Measurements from ENCODE around the gene PCDHA7.
"Not testable (repeated sequence)": the region's sequence is repeated elsewhere in the genome, so short reads cannot be mapped to it uniquely, and the experiment has no call there.

PCDHA7 gene

GRCh38 chr5:140842798-140843733, 9.0 kb downstream of the PCDHA7 start:
- H2AFZ ChIP-seq (ENCODE audit: insufficient read depth, low read length, poor library complexity) = no peak overlapping the region
- no peak overlapping the region for H2BK12ac ChIP-seq (ENCODE audit: low read length)
- no peak overlapping the region for H3K18ac ChIP-seq (ENCODE audit: low read length)
- H3K9me3 ChIP-seq (ENCODE audit: insufficient read depth, low read depth, low read length) = no peaks in the 10 kb centered on the region
- no peak overlapping the region for H3K4ac ChIP-seq (ENCODE audit: low read depth, low read length)
- H2BK5ac ChIP-seq (ENCODE audit: low read depth, low read length, poor library complexity) = no peak overlapping the region
- H3K4me3 ChIP-seq (ENCODE audit: low read depth, low read length) = no peak overlapping the region
- no peaks in the 10 kb centered on the region for H3K27me3 ChIP-seq (ENCODE audit: insufficient read depth, low read length)
- no peak overlapping the region for H3K27ac ChIP-seq (ENCODE audit: low read depth, low read length)
- no peak overlapping the region for H4K91ac ChIP-seq (ENCODE audit: low read depth, low read length)
- no peak overlapping the region for H3K14ac ChIP-seq (ENCODE audit: low read length)
- no CpG with 5 or more reads among the region's 87 CpGs for WGBS (ENCODE audit: extremely low coverage, insufficient coverage, insufficient read length)
- no peak overlapping the region for H3K23ac ChIP-seq (ENCODE audit: low read length)
- H3K79me1 ChIP-seq (ENCODE audit: low read length) = no peaks in the 10 kb centered on the region
- H2AK5ac ChIP-seq (ENCODE audit: low read length) = no peak overlapping the region
- H3K79me2 ChIP-seq (ENCODE audit: control insufficient read depth, insufficient read depth, low read length, poor library complexity) = no peaks in the 10 kb centered on the region
- no peak overlapping the region for H4K12ac ChIP-seq (ENCODE audit: low read depth, low read length)
- H4K8ac ChIP-seq (ENCODE audit: low read depth, low read length) = no peak overlapping the region
- no peak overlapping the region for H3K4me2 ChIP-seq (ENCODE audit: low read length)
- H2BK120ac ChIP-seq (ENCODE audit: insufficient read depth, low read length, poor library complexity) = no peak overlapping the region
- DNase-seq = no peak
- no peak overlapping the region for H3K9ac ChIP-seq (ENCODE audit: low read length)
- no peaks in the 10 kb centered on the region for H3K4me1 ChIP-seq (ENCODE audit: control insufficient read depth in 1 of 2, insufficient read depth in 2 of 2, low read length in 2 of 2)
- no peaks in the 10 kb centered on the region for H3K36me3 ChIP-seq (ENCODE audit: control insufficient read depth in 1 of 2, insufficient read depth in 2 of 2, low read length in 2 of 2)

DNA sequence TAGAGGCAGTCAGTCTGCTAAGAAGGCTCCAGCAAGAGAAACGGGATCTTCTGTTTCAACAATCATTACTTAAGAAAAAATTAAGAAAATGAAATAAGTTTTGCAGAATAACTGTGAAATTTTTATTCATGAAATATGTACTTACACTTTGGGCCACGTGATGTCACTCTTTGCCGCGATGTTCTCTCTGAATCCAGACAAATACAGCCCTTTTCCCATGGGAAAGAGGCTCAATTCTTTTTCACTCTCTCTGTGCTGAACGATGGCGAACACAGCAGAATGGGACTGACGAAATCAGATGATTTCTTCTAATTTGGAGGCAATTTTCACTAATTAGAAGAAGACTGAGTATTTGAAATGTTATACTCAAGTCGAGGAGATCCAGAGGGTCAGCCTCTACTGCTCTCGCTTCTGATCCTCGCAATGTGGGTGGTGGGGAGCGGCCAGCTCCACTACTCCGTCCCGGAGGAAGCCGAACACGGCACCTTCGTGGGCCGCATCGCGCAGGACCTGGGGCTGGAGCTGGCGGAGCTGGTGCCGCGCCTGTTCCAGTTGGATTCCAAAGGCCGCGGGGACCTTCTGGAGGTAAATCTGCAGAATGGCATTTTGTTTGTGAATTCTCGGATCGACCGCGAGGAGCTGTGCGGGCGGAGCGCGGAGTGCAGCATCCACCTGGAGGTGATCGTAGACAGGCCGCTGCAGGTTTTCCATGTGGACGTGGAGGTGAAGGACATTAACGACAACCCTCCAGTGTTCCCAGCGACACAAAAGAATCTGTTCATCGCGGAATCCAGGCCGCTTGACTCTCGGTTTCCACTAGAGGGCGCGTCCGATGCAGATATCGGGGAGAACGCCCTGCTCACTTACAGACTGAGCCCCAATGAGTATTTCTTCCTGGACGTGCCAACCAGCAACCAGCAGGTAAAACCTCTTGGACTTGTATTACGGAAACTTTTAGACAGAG, 14.4 kb downstream of the PCDHA7 start, which contains the start of gene PCDHA9:
Gene PCDHA9, plus strand, starts transcription at position 244 of the 964 bp plus-strand sequence. Its CDS starts 114 bp downstream, at position 358.
- DNase-seq = not testable (repeated sequence)

DNA sequence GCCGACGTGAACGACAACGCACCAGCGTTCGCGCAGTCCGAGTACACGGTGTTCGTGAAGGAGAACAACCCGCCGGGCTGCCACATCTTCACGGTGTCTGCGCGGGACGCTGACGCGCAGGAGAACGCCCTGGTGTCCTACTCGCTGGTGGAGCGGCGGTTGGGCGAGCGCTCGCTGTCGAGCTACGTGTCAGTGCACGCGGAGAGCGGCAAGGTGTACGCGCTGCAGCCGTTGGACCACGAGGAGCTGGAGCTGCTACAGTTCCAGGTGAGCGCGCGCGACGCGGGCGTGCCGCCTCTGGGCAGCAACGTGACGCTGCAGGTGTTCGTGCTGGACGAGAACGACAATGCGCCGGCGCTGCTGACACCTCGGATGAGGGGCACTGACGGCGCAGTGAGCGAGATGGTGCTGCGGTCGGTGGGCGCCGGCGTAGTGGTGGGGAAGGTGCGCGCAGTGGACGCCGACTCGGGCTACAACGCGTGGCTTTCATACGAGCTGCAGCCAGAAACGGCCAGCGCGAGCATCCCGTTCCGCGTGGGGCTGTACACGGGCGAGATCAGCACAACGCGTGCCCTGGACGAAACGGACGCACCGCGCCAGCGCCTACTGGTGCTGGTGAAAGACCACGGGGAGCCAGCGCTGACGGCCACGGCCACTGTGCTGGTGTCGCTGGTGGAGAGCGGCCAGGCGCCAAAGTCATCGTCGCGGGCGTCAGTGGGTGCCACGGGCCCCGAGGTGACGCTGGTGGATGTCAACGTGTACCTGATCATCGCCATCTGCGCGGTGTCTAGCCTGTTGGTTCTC, 16.0 kb downstream of the PCDHA7 start:
- not testable (repeated sequence) for H3K36me3 ChIP-seq (ENCODE audit: control insufficient read depth in 1 of 2, insufficient read depth in 2 of 2, low read length in 2 of 2); H3K23ac ChIP-seq (ENCODE audit: low read length); H4K91ac ChIP-seq (ENCODE audit: low read depth, low read length); H2BK12ac ChIP-seq (ENCODE audit: low read length); H2BK5ac ChIP-seq (ENCODE audit: low read depth, low read length, poor library complexity); H3K4ac ChIP-seq (ENCODE audit: low read depth, low read length); H2AK5ac ChIP-seq (ENCODE audit: low read length); H3K27ac ChIP-seq (ENCODE audit: low read depth, low read length); H4K12ac ChIP-seq (ENCODE audit: low read depth, low read length); H2BK120ac ChIP-seq (ENCODE audit: insufficient read depth, low read length, poor library complexity); H4K8ac ChIP-seq (ENCODE audit: low read depth, low read length); H3K9ac ChIP-seq (ENCODE audit: low read length); H3K9me3 ChIP-seq (ENCODE audit: insufficient read depth, low read depth, low read length); H3K4me2 ChIP-seq (ENCODE audit: low read length); H3K27me3 ChIP-seq (ENCODE audit: insufficient read depth, low read length); H2AFZ ChIP-seq (ENCODE audit: insufficient read depth, low read length, poor library complexity); H3K4me1 ChIP-seq (ENCODE audit: control insufficient read depth in 1 of 2, insufficient read depth in 2 of 2, low read length in 2 of 2); DNase-seq; H3K79me1 ChIP-seq (ENCODE audit: low read length); H3K14ac ChIP-seq (ENCODE audit: low read length); H3K4me3 ChIP-seq (ENCODE audit: low read depth, low read length); H3K79me2 ChIP-seq (ENCODE audit: control insufficient read depth, insufficient read depth, low read length, poor library complexity); H3K18ac ChIP-seq (ENCODE audit: low read length)
- no CpG with 5 or more reads among the region's 101 CpGs for WGBS (ENCODE audit: extremely low coverage, insufficient coverage, insufficient read length)

More for the DNA sequence above, 14.4 kb downstream of the PCDHA7 start, which contains the start of gene PCDHA9:
- not testable (repeated sequence) for H3K23ac ChIP-seq (ENCODE audit: low read length); H4K12ac ChIP-seq (ENCODE audit: low read depth, low read length); H3K9me3 ChIP-seq (ENCODE audit: insufficient read depth, low read depth, low read length); H3K27ac ChIP-seq (ENCODE audit: low read depth, low read length); H3K4ac ChIP-seq (ENCODE audit: low read depth, low read length); H3K4me1 ChIP-seq (ENCODE audit: control insufficient read depth in 1 of 2, insufficient read depth in 2 of 2, low read length in 2 of 2); H3K9ac ChIP-seq (ENCODE audit: low read length); H3K79me2 ChIP-seq (ENCODE audit: control insufficient read depth, insufficient read depth, low read length, poor library complexity); H2AFZ ChIP-seq (ENCODE audit: insufficient read depth, low read length, poor library complexity); H3K79me1 ChIP-seq (ENCODE audit: low read length); H3K14ac ChIP-seq (ENCODE audit: low read length); H2BK120ac ChIP-seq (ENCODE audit: insufficient read depth, low read length, poor library complexity); H3K36me3 ChIP-seq (ENCODE audit: control insufficient read depth in 1 of 2, insufficient read depth in 2 of 2, low read length in 2 of 2); H4K91ac ChIP-seq (ENCODE audit: low read depth, low read length); H3K18ac ChIP-seq (ENCODE audit: low read length); H4K8ac ChIP-seq (ENCODE audit: low read depth, low read length); H2AK5ac ChIP-seq (ENCODE audit: low read length); H3K4me2 ChIP-seq (ENCODE audit: low read length); H3K4me3 ChIP-seq (ENCODE audit: low read depth, low read length); H2BK5ac ChIP-seq (ENCODE audit: low read depth, low read length, poor library complexity); H2BK12ac ChIP-seq (ENCODE audit: low read length); H3K27me3 ChIP-seq (ENCODE audit: insufficient read depth, low read length)
- WGBS (ENCODE audit: extremely low coverage, insufficient coverage, insufficient read length) = no CpG with 5 or more reads among the region's 48 CpGs
